Measurements from ENCODE around the gene SF3B5.

GRCh38 chr6:144138542-144138941, 43.2 kb upstream of the SF3B5 start:
- TF ChIP-seq CTCF (IDR thresholded peaks at IDR 0.05) (no peak), POLR2A (IDR thresholded peaks at IDR 0.05) (no peak)

Measured in uterus (tissue), 2 donors.